ENCODE results near the gene BICC1.

Gene BICC1

DNA sequence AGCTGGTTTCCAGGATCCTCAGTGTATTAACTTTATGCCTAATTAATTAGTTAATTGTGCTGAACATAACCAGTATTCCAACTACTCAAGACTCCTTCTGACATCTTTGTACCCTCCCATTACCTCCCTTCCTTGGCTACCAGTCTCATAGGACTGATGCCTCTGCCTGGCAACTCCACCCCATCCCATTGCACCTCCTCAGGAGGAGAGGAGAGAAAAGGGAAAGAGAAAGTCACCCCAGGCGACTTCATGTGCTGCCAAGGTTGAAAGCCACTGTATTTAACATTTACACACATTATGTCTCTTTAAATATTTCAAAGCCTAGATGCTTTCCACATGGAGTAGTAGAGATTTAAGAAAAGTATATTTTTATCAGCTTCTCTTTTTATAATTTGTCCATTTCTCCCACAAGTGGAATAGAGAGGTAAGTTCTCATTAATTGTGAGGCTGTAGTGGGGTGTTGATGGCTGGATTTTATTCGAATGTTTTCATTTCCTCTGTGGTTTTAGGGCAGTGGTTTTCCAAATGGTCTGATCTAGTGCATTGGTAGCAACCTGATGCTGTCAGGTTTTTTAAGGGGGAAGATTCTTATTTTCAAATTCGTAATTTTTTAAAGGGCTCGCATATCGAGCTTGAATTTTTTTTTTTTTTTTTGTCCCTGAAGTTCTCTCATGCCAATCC lies 148.0 kb downstream of the BICC1 start:
- no peak for DNase-seq

DNA sequence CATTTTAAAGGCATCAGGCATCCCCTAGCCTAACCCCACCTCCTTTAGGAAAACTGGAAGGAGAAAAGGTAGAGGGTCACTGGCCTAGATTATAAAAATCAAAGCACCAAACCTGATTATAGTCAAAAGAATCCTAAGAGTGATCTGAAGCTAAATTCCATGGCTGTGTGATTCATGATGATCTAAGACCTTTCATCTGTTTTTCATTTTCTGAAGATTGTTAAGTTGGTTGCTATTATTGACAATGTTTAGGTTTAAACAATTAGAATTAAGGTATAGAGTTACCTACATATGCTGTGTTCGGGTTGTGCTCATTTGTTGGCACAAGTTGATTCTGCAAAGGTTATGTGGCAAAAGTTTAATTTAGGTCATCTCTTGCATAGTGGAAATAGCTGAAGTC lies 148.7 kb downstream of the BICC1 start:
- DNase-seq, result no peak

DNA sequence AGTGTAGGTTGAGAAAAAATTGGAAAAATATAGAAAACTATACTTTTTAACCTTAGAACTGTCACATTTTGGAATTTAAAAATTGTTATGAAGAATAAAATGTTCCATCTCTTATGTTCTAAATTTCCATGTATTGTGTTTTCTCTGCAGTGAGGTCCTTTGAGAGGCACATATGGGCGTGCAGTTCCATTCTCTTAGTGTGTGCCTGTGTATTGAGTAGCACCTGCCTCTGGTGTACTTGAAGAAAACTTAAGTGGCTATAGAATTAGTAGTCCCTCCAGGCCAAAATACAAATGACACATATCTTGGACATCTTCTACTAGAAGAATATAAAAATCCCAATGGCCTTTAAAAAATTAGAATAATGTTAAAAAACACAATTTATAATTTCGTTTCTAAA lies 149.2 kb downstream of the BICC1 start:
- no peak for DNase-seq

DNA sequence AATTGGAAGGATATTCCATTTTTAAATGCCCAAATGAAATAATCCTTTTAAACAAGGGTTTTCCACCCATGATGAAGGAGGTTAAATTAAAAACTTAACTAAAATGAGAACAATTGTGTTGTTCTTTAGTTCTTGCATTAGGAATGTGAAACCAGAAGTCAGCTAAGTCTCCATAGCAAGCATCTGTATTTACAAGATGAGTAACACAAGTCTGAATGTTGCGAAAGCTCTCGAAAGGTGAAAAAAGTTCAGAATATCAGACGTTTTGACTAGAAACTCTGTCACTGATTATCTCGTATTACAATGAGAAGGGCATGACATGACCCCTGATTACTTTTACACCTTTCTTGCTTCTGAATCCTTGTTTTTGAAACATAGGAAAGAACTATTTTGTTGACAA lies 149.6 kb downstream of the BICC1 start:
- no peak for DNase-seq

DNA sequence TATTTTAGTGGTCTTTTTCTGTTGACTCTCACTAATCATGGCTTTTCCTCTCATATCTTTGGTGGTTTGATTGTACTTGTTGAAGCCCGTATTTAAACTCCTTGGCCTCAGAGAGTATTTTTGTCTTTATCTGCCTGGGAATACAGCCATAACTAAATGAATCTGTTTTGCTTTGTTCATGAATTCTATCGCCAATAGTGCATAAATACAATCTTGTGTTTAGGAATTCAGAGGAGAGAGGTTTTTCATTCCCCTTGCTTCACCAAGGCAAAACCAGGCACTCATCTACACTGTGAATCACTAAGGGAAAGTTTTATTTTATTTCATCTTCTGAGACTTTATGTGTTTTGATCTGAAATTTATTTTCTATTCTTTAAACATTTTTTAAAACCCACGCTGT lies 152.7 kb downstream of the BICC1 start:
- DNase-seq, result no peak

DNA sequence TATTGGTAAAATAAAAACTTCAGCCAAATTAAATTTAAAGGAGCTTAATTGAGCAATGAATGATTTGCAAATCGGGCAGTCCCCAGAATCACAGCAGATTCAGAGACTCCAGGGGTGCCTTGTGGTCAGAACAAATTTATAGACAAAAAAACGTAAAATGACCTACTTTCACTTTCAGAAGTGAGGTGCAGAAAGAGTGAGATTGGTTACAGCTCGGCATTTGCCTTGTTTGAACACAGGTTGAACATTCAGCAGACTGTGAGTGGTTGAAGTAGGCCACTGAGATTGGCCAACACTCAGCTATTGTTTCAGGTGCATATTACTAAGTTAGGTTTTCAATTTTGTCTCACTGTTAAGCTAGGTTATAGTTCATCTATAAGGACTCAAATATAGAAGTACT lies 153.4 kb downstream of the BICC1 start:
- DNase-seq, result no peak

DNA sequence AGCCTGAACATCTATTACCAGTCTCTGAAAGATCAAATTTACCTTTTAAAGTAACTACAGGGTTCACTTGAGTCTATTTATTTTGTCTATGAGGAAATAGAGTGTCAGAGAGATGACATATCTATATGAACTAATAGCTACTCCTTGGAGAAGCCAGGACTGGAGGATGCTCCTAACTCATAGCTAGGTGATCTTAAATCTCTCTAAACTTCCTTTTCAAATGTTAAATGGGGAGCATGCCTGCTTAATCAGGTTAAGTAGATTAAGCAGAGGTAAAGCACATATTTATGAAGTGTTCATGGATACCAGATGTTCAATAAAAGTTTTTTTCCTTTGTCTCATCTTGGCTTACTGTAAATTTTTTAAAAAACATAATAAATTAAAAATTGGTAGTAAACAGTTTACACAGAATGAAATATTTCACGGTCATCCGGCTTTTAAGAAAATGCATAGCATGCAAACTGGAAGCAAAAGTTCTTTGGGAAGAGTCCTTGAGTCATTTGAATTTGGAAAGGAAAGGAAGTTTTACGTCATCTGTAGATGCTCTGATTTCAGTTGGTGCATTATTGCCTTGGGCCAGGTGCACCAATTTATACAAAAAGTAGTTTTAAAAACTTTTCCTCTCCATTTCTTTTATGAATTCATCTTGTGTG lies 155.1 kb downstream of the BICC1 start:
- no peak for DNase-seq

DNA sequence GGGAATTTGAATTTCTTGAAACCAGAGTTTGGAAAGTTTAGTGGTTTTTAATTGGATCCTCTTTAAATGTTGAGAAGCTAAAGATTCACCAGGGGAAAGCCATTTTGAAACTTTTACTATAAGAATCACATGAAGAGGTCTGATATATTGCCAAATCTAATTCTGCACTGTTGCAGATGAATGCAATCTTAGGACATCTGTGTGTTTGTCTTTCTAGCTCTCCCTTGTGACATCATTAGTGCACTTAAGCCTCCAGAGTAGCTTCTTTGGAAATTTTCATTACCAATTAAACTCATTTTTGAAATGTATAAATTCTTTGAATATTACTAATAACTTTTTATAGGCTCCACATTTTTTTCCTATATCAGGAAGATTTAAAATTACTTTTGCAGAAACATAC lies 160.2 kb downstream of the BICC1 start:
- DNase-seq, result no peak

DNA sequence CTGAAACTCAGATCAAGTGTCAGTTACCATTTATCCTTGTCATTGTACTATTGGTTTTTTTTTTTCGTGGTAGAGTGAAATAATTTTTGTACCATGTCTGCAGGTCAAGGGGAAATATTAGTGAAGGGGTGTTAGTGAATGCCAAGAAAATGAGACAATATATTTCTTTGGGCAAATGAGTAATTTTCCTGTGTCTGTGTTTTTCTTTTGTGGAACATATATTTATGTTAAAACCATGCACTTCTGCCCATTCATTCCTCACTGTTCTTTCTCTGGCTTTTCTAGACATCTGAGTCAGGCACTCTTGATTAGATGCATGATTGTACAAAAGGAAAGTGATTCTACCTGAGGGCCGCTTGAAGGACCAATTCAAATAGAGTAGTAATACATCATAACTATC lies 161.6 kb downstream of the BICC1 start:
- no peak for DNase-seq

DNA sequence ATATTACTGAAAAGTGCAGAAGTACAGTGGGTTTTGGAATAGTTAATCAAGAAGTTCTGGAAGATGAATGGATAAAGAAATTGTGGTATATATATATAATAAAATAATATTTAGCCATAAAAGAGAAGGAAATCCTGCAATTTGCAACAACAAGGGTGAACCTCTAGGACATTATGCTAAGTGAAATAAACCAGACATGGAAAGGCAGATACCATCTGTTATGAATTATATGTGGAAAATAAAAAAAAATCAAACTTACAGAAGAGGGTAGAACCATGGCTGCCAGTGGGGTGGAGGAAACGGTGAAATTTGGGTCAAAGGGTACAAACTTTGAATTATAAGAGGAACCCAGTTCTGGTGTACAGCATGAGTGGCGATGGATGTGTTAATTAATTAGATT lies 162.6 kb downstream of the BICC1 start:
- no peak for DNase-seq

DNA sequence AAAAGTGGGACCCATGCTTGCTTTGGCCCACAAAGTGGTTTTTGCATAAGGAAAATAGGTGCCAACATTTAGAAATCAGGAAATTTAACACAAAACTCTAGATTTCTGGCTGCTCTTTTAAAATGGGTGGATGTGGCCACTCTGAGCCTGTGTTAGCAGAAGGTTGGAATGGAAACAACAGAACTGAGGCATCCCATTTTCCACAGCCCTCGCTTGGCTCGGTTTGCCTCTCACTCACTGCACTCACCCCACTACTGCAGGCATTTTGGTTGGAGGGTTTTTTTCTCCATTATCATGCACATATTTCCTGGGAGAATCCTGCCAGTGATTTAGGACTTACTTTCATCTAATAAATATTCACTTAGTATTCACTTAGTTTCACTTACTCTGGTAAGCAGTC lies 178.9 kb downstream of the BICC1 start:
- DNase-seq, result no peak

DNA sequence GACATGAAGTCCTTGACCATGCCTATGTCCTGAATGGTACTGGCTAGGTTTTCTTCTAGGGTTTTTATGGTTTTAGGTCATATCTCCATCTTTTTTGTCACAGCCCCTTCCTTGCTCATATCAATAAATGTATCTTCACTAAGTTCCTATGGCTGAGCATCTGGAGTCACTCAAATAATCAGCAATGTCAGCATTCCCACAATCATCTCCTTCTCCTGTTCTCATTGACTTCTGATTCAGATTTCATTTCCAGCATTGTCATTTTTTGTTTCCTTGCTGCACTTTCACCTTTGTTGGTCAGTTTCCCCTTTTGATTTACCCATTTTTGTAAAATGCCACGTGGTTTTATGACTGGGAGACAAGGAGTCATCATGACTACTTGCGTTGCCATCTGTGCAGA lies 181.2 kb downstream of the BICC1 start:
- no peak for DNase-seq

DNA sequence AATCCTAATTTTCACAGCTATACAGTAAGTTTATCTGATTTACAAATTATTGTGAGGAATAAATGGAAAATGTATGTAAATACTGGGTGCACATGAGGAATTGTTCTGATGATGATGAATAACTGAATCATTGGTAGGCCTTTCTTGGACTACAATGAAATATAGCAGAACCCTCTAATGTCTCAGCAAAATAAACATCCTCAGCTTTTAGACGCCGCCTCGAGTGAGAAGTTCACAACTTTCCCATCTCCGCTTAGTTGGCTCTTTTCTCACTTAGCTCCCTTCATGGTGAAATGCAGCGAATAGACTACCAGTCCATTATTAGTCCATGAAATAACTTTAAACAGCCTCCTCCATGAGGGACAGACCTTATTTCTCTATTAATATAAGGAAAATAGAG lies 182.3 kb downstream of the BICC1 start:
- no peak for DNase-seq

DNA sequence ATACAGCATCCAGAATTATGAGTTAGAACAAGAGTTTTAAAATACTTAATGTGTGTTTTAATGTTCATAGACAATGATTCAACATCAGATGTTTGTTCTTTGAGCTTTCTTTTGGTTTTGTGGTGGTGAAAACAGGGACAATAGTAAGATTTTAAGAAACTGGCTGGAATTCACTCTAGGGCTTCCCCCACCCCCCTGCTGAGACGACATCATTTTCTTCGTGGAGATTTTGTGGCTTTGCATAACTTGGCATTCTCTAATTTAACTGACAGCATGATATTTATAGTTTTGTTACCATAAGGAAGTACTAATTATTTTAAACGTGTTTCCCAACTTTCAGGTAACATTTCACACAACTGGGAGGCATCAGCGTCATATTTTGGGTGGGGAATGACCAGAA lies 184.1 kb downstream of the BICC1 start:
- DNase-seq, result no peak

DNA sequence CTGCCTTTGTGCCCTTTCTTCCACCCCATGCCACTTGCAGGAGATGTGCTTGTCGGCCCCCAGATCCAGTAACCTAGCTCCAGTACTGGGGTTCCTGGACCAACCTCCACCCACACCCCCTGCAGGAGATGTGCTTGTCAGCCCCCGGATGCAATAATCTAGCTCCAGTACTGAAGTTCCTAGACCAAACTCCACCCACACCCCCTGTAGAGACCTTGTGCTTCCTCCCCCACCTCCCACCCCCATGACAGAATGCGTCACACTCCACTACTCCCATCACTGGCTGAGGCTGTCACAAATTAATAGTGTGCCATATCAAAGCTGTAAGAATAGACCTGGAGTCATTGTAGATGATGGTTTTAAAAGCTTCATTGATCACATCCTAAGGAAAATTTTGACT lies 185.0 kb downstream of the BICC1 start:
- no peak for DNase-seq

DNA sequence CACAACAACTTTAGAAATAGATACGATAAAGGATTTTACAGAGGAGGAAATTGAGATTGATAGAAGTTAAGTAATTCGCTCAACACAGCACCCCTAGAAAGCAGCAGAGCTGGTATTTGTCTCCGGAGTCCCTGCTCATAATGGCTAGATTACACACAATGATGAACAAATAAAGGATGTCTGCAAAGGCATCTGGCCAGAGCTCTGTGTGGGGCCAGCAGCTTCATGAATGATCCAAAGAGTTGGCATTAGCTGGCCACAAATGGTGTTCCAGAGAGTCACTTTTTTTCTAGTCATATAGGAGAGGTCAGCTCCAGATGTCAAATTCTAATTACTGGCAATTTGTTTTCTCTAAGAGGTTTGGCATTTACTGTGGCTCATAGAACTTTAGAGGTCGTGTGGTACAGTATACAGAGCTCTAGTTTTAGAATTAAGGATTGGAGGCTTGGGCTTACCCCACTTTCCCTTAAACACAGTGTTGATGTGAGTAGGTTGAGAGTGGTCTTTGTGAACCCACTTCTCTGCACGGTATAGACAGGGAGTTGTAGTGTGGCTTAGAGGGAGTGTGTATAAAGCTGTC lies 186.2 kb downstream of the BICC1 start:
- DNase-seq, result no peak

DNA sequence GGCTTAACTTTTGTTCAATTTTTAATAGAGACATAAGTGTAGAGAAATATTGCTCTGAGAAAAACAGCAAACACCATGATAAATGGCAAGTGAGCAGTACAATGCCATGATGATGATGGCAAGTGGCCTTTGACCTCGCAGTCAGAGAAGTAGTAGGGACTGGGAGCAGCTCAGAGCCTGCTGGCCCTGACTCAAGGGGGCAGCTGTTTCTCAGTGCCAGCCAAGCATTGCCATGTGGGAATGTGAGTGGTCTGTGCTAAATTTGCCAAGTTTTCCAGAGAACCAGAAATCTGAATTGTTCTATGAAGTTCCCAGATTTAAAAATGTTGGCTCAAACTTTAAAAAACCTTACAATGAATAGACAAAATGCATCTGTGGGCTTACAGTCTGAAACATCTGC lies 187.9 kb downstream of the BICC1 start:
- DNase-seq, result no peak

DNA sequence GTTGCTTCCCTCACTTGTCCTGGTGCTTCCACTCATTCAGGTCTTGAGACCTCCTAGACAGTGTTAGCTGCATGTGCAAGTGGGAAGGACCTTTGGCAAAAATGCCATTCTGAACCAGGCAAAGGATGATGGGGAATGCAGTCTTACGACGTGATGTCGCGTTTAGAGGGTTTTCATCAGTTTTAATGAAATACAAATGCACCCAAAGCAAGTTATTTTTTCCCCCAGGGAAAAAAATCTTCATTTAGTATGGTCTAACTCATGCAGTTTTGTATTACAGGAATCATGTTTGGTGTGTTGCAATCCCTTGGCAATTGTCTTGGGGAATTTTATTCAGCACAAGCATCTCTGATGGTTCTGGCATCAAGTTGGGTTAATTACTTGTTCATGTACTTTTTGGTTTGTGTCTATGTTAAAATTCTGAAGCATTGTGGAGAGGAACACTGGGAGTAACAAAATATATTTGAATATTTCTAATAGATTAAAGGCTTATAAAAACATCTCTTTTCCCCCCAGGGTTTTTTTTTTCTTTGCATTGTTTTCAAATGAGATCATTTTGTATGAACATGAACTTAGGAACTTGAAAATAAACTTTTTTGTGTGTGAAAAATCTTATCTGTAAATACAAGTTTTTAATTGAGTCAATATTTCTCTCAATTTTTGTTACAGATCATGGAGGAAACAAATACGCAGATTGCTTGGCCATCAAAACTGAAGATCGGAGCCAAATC lies 188.9 kb downstream of the BICC1 start:
- no peak for DNase-seq

DNA sequence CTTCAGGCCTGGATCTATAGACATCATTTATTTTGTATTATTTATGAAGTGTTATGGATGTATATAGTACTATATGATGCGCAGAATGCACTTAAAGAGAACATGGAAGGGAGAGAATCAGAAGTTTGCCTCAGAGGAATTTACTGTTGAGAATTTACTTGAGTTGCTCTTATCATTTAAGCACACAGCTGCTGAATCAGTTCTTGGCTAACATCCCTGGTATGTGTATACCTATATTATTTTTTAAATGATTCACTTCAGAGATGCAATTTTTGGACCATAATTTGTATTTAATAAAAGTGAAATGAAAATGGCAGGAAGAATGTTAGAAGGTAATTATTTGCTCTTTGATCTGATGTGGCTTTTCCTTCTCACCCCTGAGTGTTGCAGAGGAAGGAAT lies 191.6 kb downstream of the BICC1 start:
- no peak for DNase-seq

DNA sequence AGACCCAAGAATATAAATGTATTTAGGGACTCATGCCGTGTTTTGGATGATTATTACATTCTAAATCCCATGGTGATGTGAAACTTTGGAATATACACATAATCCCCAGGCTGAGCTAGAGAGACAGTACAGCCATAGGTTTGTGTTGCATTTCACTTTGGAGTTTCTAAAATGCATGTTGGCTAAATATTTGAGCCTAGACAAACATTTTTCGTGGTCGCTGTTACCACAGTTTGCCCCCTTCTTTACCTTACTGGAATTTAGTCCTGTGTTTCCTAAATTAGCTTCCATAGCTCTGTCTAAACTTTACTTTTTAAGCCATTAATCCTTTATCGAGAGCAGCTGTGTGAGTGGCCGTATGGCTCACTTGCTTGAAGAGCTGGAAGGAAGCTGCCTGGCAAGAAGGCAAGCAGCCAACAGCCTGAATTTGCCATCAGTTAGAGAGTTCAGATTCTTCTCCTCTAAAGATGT lies 192.0 kb downstream of the BICC1 start:
- no peak for DNase-seq

DNA sequence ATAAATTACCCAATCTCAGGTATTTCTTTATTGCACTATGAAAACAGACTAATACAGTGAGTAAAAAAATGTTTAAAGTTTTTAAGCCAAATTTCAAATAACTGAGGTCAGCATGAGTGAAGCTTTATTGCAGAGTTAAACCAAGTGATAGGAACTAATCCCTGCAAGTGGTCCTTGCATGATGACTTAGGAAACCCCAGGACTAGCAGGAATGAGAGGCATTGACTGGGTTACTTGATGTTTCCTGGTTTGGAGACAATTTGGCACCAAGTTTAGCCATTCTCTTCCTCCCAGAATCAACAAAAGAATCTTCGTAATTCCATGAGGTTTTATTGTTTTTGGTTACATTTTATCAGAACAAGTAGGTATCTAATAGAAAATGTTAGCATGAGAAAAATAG lies 194.2 kb downstream of the BICC1 start:
- DNase-seq, result no peak

DNA sequence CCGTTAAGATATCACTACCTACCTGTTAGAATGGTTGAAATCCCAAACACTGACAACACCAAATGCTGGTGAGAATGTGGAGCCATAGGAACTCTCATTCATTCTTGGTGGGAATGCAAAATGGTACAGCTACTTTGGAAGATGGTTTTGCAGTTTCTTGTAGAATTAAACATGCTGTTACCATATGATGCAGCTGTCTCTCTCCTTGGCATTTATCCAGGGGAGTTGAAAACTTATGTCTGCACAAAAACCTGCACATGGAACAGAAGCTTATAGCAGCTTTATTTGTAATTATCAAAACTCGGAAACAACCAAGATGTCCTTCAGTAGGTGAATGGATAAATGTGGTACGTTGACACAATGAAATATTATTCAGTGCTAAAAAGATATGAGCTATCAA lies 199.5 kb downstream of the BICC1 start:
- no peak for DNase-seq

DNA sequence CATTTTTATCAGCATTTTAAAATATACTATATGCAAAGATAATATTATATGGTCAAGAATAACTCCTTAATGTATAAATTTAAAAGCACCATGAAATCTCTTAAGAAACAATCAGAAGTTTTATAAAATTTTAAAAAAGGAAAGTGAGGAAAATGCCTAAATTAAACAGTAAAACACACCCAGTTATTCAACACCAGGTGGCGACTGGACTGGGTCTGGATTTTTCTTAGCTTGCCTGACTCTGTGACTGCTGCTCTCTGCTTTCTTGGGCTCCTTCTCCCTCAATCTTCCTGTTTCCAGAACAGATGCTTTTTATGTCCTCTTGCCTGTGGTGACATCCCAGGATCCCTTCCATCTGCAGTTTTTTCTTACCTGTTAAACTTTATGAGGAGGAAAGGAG lies 200.3 kb downstream of the BICC1 start:
- no peak for DNase-seq

DNA sequence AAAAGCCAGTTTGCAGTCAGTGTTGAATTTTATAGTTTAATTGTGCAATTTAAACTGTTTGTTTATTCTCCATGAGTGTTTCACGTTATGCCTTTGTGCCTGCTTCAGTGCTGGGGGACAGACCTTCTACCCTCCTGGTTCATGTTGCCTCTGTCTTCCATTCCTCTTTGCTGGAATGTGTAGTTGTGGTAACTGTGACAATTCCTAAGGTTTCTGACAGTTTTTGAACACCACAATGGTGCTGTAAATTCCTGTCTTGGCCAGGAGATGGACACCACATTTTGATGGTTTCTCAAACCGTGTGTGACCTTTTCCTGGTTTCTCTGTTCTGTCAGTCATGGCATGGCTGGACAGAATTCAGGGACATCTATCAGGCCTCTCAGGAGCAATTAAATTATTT lies 201.7 kb downstream of the BICC1 start:
- DNase-seq, result no peak

All from hematopoietic multipotent progenitor cell treated with erythropoietin and hydrocortisone succinate and interleukin-3 and kit ligand, for 4 days (in vitro differentiated cells).